HG03378 (cell line): Measurements from ENCODE around the gene ART5.
"Not testable (repeated sequence)": the region's sequence is repeated elsewhere in the genome, so short reads cannot be mapped to it uniquely, and the experiment has no call there.

ENCODE experiments used
- ATAC-seq: cut with Tn5 transposase; IDR thresholded peaks from one replicate; pipeline ENCODE4 v1.9.1; 2021; ENCODE audit warnings: mild to moderate bottlenecking, moderate library complexity; ENCODE audit not compliant: unreplicated experiment

Gene ART5

GRCh38 chr11:3623121-3623520, 18.7 kb downstream of the ART5 start:
- no peak for ATAC-seq

- ATAC-seq: no peak
These were observed 19.3 kb downstream of the ART5 start for GRCh38 chr11:3622521-3622920.

- ATAC-seq: no peak
These were observed 23.8 kb downstream of the ART5 start for GRCh38 chr11:3617990-3618389.

GRCh38 chr11:3616721-3617460, 24.9 kb downstream of the ART5 start:
- no peak for ATAC-seq

GRCh38 chr11:3615998-3616397, 25.8 kb downstream of the ART5 start:
- ATAC-seq: no peak

GRCh38 chr11:3614742-3615171, 27.0 kb downstream of the ART5 start:
- ATAC-seq: peak; percentile 76

- ATAC-seq: peak; percentile 16
These were observed 27.6 kb downstream of the ART5 start for GRCh38 chr11:3613998-3614741.

- no peak for ATAC-seq
These were observed 29.7 kb downstream of the ART5 start for GRCh38 chr11:3611976-3612678.

- no peak for ATAC-seq
These were observed 30.9 kb downstream of the ART5 start for GRCh38 chr11:3610846-3611245.

GRCh38 chr11:3609416-3610265, 32.2 kb downstream of the ART5 start:
- no peak for ATAC-seq

- ATAC-seq: no peak
These were observed 36.0 kb downstream of the ART5 start for GRCh38 chr11:3605771-3606203.

- no peak for ATAC-seq
These were observed 36.5 kb downstream of the ART5 start for GRCh38 chr11:3605283-3605662.

GRCh38 chr11:3604167-3604566, 37.6 kb downstream of the ART5 start:
- no peak for ATAC-seq

GRCh38 chr11:3600201-3600600, 41.6 kb downstream of the ART5 start:
- not testable (repeated sequence) for ATAC-seq

- ATAC-seq: not testable (repeated sequence)
These were observed 44.0 kb downstream of the ART5 start for GRCh38 chr11:3597743-3598142.

- ATAC-seq: not testable (repeated sequence)
These were observed 50.5 kb downstream of the ART5 start for GRCh38 chr11:3591326-3591725.

GRCh38 chr11:3590193-3590592, 51.6 kb downstream of the ART5 start:
- ATAC-seq: not testable (repeated sequence)

- not testable (repeated sequence) for ATAC-seq
These were observed 53.0 kb downstream of the ART5 start for GRCh38 chr11:3588776-3589175.
